ENCODE measurements around the gene CALR.

DNA sequence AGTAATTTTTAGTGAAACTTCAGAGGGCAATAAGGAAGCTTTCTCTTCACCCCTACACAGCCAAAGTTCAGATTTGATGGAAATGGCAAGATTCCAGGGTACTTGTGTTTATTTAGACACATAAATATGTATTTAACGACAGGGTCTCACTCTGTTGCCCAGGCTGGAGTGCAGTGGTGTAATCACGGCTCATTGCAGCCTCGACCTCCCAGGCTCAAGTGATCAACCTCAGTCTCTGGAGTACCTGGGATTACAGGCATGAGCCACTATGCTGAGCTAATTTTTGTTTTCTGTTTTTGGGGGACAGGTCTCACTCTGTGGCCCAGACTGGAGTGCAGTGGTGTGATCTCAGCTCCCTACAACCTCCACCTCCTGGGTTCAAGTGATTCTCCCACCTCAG is 17.4 kb upstream of the CALR start:
- TF ChIP-seq, protein P1, sequence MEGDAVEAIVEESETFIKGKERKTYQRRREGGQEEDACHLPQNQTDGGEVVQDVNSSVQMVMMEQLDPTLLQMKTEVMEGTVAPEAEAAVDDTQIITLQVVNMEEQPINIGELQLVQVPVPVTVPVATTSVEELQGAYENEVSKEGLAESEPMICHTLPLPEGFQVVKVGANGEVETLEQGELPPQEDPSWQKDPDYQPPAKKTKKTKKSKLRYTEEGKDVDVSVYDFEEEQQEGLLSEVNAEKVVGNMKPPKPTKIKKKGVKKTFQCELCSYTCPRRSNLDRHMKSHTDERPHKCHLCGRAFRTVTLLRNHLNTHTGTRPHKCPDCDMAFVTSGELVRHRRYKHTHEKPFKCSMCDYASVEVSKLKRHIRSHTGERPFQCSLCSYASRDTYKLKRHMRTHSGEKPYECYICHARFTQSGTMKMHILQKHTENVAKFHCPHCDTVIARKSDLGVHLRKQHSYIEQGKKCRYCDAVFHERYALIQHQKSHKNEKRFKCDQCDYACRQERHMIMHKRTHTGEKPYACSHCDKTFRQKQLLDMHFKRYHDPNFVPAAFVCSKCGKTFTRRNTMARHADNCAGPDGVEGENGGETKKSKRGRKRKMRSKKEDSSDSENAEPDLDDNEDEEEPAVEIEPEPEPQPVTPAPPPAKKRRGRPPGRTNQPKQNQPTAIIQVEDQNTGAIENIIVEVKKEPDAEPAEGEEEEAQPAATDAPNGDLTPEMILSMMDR (conservative IDR thresholded peaks at IDR 0.05 in 1 of 2, IDR thresholded peaks at IDR 0.05 in 1 of 2; ENCODE audit: low read depth in 1 of 2, low read length in 2 of 2), result no peak
- no peak for TF ChIP-seq EZH2 (IDR thresholded peaks at IDR 0.05; ENCODE audit: low read length, missing control alignments)

Data from fibroblast of lung (primary cell).